ENCODE results near the gene KAZN.

KAZN gene

GRCh38 chr1:14910984-14911721 lies 312.7 kb downstream of the KAZN start:
- ChIA-PET POLR2A (no interaction called here), CTCF (interaction anchor here (0.5 kb wide), 1 partner anchor 798 kb away, joined by 3 read pairs; no protein-coding TSS in a partner anchor)
- DNase-seq (ENCODE audit: extremely low spot score): no peak
- no peak for TF ChIP-seq FOXM1 (IDR thresholded peaks at IDR 0.05; ENCODE audit: borderline replicate concordance)
- TF ChIP-seq ELF4 (IDR thresholded peaks at IDR 0.05): no peak
- TF ChIP-seq SUZ12 (IDR thresholded peaks at IDR 0.05): no peak
- no peak for TF ChIP-seq ZNF384 (IDR thresholded peaks at IDR 0.05)
- TF ChIP-seq CTBP1 (IDR thresholded peaks at IDR 0.05; ENCODE audit: borderline replicate concordance): no peak
- no peak for TF ChIP-seq LEF1 (IDR thresholded peaks at IDR 0.05; ENCODE audit: borderline replicate concordance)
- TF ChIP-seq BHLHE40 (IDR thresholded peaks at IDR 0.05; ENCODE audit: borderline replicate concordance): no peak
- TF ChIP-seq L3MBTL2 (conservative IDR thresholded peaks at IDR 0.05): no peak
- no peak for TF ChIP-seq TARDBP (IDR thresholded peaks at IDR 0.05)
- TF ChIP-seq NFRKB (IDR thresholded peaks at IDR 0.05): no peak
- TF ChIP-seq ARNT (IDR thresholded peaks at IDR 0.05): no peak
- TF ChIP-seq SP1 (IDR thresholded peaks at IDR 0.05): no peak
- TF ChIP-seq HDGF (IDR thresholded peaks at IDR 0.05; ENCODE audit: borderline replicate concordance): no peak
- TF ChIP-seq PKNOX1 (IDR thresholded peaks at IDR 0.05): no peak
- no peak for TF ChIP-seq FOXK2 (IDR thresholded peaks at IDR 0.05)

- no peak for DNase-seq (ENCODE audit: extremely low spot score)
- TF ChIP-seq SUZ12 (IDR thresholded peaks at IDR 0.05): no peak
- TF ChIP-seq FOXK2 (IDR thresholded peaks at IDR 0.05): no peak
- TF ChIP-seq ARNT (IDR thresholded peaks at IDR 0.05): no peak
- TF ChIP-seq CTBP1 (IDR thresholded peaks at IDR 0.05; ENCODE audit: borderline replicate concordance): no peak
- no peak for TF ChIP-seq ZNF384 (IDR thresholded peaks at IDR 0.05)
- no peak for TF ChIP-seq HDGF (IDR thresholded peaks at IDR 0.05; ENCODE audit: borderline replicate concordance)
- no peak for TF ChIP-seq SP1 (IDR thresholded peaks at IDR 0.05)
- no peak for TF ChIP-seq TARDBP (IDR thresholded peaks at IDR 0.05)
- TF ChIP-seq ELF4 (IDR thresholded peaks at IDR 0.05): no peak
- no peak for TF ChIP-seq FOXM1 (IDR thresholded peaks at IDR 0.05; ENCODE audit: borderline replicate concordance)
- TF ChIP-seq BHLHE40 (IDR thresholded peaks at IDR 0.05; ENCODE audit: borderline replicate concordance): no peak
- no peak for TF ChIP-seq NFRKB (IDR thresholded peaks at IDR 0.05)
- no peak for TF ChIP-seq PKNOX1 (IDR thresholded peaks at IDR 0.05)
- no peak for TF ChIP-seq L3MBTL2 (conservative IDR thresholded peaks at IDR 0.05)
- no peak for TF ChIP-seq FOXA1 (IDR thresholded peaks at IDR 0.05)
- no peak for TF ChIP-seq LEF1 (IDR thresholded peaks at IDR 0.05; ENCODE audit: borderline replicate concordance)
Observed at GRCh38 chr1:14912839-14913481, 314.5 kb downstream of the KAZN start.

GRCh38 chr1:14913482-14914177 lies 315.1 kb downstream of the KAZN start:
- POLR2A ChIA-PET: no interaction called here
- no peak for DNase-seq (ENCODE audit: extremely low spot score)
- CTCF ChIA-PET: no interaction called here
- TF ChIP-seq HDGF (IDR thresholded peaks at IDR 0.05; ENCODE audit: borderline replicate concordance) (no peak), FOXM1 (IDR thresholded peaks at IDR 0.05; ENCODE audit: borderline replicate concordance) (no peak), SP1 (IDR thresholded peaks at IDR 0.05) (no peak), ARNT (IDR thresholded peaks at IDR 0.05) (no peak), BHLHE40 (IDR thresholded peaks at IDR 0.05; ENCODE audit: borderline replicate concordance) (no peak), ZNF384 (IDR thresholded peaks at IDR 0.05) (no peak), PKNOX1 (IDR thresholded peaks at IDR 0.05) (no peak), SUZ12 (IDR thresholded peaks at IDR 0.05) (no peak), LEF1 (IDR thresholded peaks at IDR 0.05; ENCODE audit: borderline replicate concordance) (no peak), FOXA1 (IDR thresholded peaks at IDR 0.05) (no peak), FOXK2 (IDR thresholded peaks at IDR 0.05) (no peak), TARDBP (IDR thresholded peaks at IDR 0.05) (no peak), L3MBTL2 (conservative IDR thresholded peaks at IDR 0.05) (no peak), ELF4 (IDR thresholded peaks at IDR 0.05) (no peak), CTBP1 (IDR thresholded peaks at IDR 0.05; ENCODE audit: borderline replicate concordance) (no peak), NFRKB (IDR thresholded peaks at IDR 0.05) (no peak)

More at GRCh38 chr1:14912839-14913481, 314.5 kb downstream of the KAZN start:
- CTCF ChIA-PET: interaction anchor here (0.5 kb wide), 1 partner anchor 19 kb away, joined by 3 read pairs; no protein-coding TSS in a partner anchor
- POLR2A ChIA-PET: no interaction called here

- POLR2A ChIA-PET: no interaction called here
Observed at GRCh38 chr1:14914351-14914988, 316.0 kb downstream of the KAZN start.

More at GRCh38 chr1:14914351-14914988, 316.0 kb downstream of the KAZN start:
- TF ChIP-seq SUZ12 (IDR thresholded peaks at IDR 0.05) (no peak), FOXA1 (IDR thresholded peaks at IDR 0.05) (no peak), L3MBTL2 (conservative IDR thresholded peaks at IDR 0.05) (no peak), FOXM1 (IDR thresholded peaks at IDR 0.05; ENCODE audit: borderline replicate concordance) (no peak), ZNF384 (IDR thresholded peaks at IDR 0.05) (no peak), SP1 (IDR thresholded peaks at IDR 0.05) (no peak), FOXK2 (IDR thresholded peaks at IDR 0.05) (no peak), HDGF (IDR thresholded peaks at IDR 0.05; ENCODE audit: borderline replicate concordance) (no peak), BHLHE40 (IDR thresholded peaks at IDR 0.05; ENCODE audit: borderline replicate concordance) (no peak), TARDBP (IDR thresholded peaks at IDR 0.05) (no peak), ELF4 (IDR thresholded peaks at IDR 0.05) (no peak), PKNOX1 (IDR thresholded peaks at IDR 0.05) (no peak), ARNT (IDR thresholded peaks at IDR 0.05) (no peak), NFRKB (IDR thresholded peaks at IDR 0.05) (no peak), LEF1 (IDR thresholded peaks at IDR 0.05; ENCODE audit: borderline replicate concordance) (no peak), CTBP1 (IDR thresholded peaks at IDR 0.05; ENCODE audit: borderline replicate concordance) (no peak)
- CTCF ChIA-PET: interaction anchor here (0.6 to 1.5 kb wide), 5 partner anchors 8 to 140 kb away, joined by 3 to 5 read pairs (median 3); no protein-coding TSS in a partner anchor
- no peak for DNase-seq (ENCODE audit: extremely low spot score)

Data from HEK293T (cell line).